ENCODE measurements around the gene CCDC88A. TPM values are rescaled to one million over a fixed set of nuclear protein-coding genes. Genes with fewer than 3 reads are reported as not detected.
"Not testable (repeated sequence)": the region's sequence is repeated elsewhere in the genome, so short reads cannot be mapped to it uniquely, and the experiment has no call there.

CCDC88A gene
- total and polyA plus RNA-seq, 3 donors from 2014 or later = 26.5 to 180 (median 121) TPM

GRCh38 chr2:55252832-55253231 lies 166.8 kb downstream of the CCDC88A start:
- Histone ChIP-seq H3K27me3 (no peaks in the 10 kb centered on the region), H3K9me3 (no peaks in the 10 kb centered on the region), H3K4me1 (no peaks in the 10 kb centered on the region), H3K27ac (no peak overlapping the region), H3K4me3 (no peak overlapping the region), H3K36me3 (ENCODE audit: low read depth, missing control alignments) (no peaks in the 10 kb centered on the region)
- TF ChIP-seq CTCF (IDR thresholded peaks at IDR 0.05) (no peak), POLR2A (IDR thresholded peaks at IDR 0.05) (no peak)
- intact Hi-C loops (cut with DNase I; ENCODE audit: low total_unique reads) = no loop called here
- DNase-seq = no peak
- 80 to 83% methylated on average over 3 of the region's 3 CpGs for WGBS, 2 donors

- no peaks in the 10 kb centered on the region for H3K27me3 ChIP-seq
- no peak overlapping the region for H3K4me3 ChIP-seq
- TF ChIP-seq POLR2A (IDR thresholded peaks at IDR 0.05) (no peak), CTCF (IDR thresholded peaks at IDR 0.05) (no peak)
- no peak for DNase-seq
- H3K9me3 ChIP-seq = no peaks in the 10 kb centered on the region
- intact Hi-C loops (cut with DNase I; ENCODE audit: low total_unique reads) = no loop called here
- no peaks in the 10 kb centered on the region for H3K4me1 ChIP-seq
- H3K27ac ChIP-seq = no peak overlapping the region
- no peaks in the 10 kb centered on the region for H3K36me3 ChIP-seq (ENCODE audit: low read depth, missing control alignments)
- WGBS, 2 donors = 69 to 80% methylated on average over 5 of the region's 5 CpGs
Measured at GRCh38 chr2:55247025-55247424, 172.6 kb downstream of the CCDC88A start.

- no peaks in the 10 kb centered on the region for H3K36me3 ChIP-seq (ENCODE audit: low read depth, missing control alignments)
- WGBS, 2 donors = 88 to 89% methylated on average over 5 of the region's 5 CpGs
Measured at GRCh38 chr2:55245411-55245810, 174.2 kb downstream of the CCDC88A start.

GRCh38 chr2:55242617-55243016 lies 177.0 kb downstream of the CCDC88A start:
- WGBS, 2 donors = 54 to 71% methylated on average over 1 of the region's 1 CpG
- Histone ChIP-seq H3K36me3 (ENCODE audit: low read depth, missing control alignments) (no peaks in the 10 kb centered on the region), H3K4me3 (no peak overlapping the region), H3K4me1 (no peaks in the 10 kb centered on the region), H3K27me3 (no peaks in the 10 kb centered on the region), H3K9me3 (no peaks in the 10 kb centered on the region), H3K27ac (no peak overlapping the region)
- intact Hi-C loops (cut with DNase I; ENCODE audit: low total_unique reads) = no loop called here
- TF ChIP-seq CTCF (IDR thresholded peaks at IDR 0.05) (no peak), POLR2A (IDR thresholded peaks at IDR 0.05) (no peak)
- no peak for DNase-seq

More at GRCh38 chr2:55245411-55245810, 174.2 kb downstream of the CCDC88A start:
- H3K9me3 ChIP-seq = no peaks in the 10 kb centered on the region
- no peak for DNase-seq
- intact Hi-C loops (cut with DNase I; ENCODE audit: low total_unique reads) = no loop called here
- H3K4me1 ChIP-seq = no peaks in the 10 kb centered on the region
- H3K27ac ChIP-seq = no peak overlapping the region
- no peaks in the 10 kb centered on the region for H3K27me3 ChIP-seq
- H3K4me3 ChIP-seq = no peak overlapping the region
- TF ChIP-seq POLR2A (IDR thresholded peaks at IDR 0.05) (no peak), CTCF (IDR thresholded peaks at IDR 0.05) (no peak)

GRCh38 chr2:55241582-55241981 lies 178.1 kb downstream of the CCDC88A start:
- H3K4me3 ChIP-seq; H3K4me1 ChIP-seq; DNase-seq; intact Hi-C loops (cut with DNase I; ENCODE audit: low total_unique reads); H3K27ac ChIP-seq; H3K9me3 ChIP-seq; H3K36me3 ChIP-seq (ENCODE audit: low read depth, missing control alignments); H3K27me3 ChIP-seq: not testable (repeated sequence)
- WGBS, 2 donors = 87 to 95% methylated on average over 8 of the region's 8 CpGs

Data from testis (tissue), 3 donors.